Activated CD4-positive, alpha-beta T cell treated with anti-CD3 and anti-CD28 coated beads, Interleukin-2, amount 50 U/mL, for 4 hours (primary cell): ENCODE measurements around the gene SERF2.
"Not testable (repeated sequence)": the region's sequence is repeated elsewhere in the genome, so short reads cannot be mapped to it uniquely, and the experiment has no call there.

ENCODE experiments used
- DNase-seq, 2 experiments: peaks; one replicate each; pipeline ENCODE4 v3.0.0-alpha.2; 2020

The SERF2 gene

DNA sequence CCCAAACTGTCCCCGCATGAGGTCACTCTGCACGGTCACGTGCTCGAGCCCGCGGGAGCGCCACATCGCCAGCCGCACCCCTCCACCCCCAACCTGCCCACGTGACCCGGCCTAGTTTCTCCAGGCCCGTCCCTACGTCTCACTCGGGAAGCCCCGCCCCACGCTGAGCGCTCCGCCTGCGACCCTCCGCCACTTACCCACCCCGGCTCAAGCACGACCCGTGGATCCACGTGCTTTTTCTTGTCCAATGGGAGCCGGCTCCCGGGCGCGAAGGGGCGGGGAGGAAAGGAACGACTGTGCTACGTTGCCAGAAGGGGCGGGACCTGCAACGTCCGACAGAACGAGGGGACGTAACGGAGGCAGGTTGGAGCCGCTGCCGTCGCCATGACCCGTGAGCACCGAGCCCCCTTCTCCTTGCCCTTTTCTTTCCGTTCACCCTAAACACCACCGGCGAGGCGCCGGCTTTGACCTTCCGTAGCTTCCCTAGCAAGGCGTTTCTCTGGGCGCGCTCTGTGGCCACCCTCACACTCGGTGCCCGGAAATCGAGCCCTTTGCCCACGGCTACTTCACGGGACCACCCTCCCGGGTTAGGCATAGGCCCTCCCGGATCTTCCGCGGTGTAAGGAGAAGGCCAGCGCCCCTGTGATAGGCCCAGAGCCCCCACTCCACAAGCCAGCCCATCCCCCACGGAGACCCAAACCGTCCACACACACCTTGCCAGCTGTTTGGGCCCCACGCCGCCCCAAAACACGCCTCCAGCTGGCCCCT is at the start of gene SERF2:
SERF2 (plus strand) TSS at position 328 of the 768 bp plus-strand sequence; CDS start at position 385, 57 bp downstream.
- peak; percentile 100 for DNase-seq

GRCh38 chr15:43746245-43746902 is 45.7 kb upstream of the SERF2 start, which contains the start of gene PDIA3:
TSS of gene PDIA3 (plus strand) at chr15:43746438. CDS start at chr15:43746540, 102 bp downstream.
- peak; percentile 70 to 71 for DNase-seq

DNA sequence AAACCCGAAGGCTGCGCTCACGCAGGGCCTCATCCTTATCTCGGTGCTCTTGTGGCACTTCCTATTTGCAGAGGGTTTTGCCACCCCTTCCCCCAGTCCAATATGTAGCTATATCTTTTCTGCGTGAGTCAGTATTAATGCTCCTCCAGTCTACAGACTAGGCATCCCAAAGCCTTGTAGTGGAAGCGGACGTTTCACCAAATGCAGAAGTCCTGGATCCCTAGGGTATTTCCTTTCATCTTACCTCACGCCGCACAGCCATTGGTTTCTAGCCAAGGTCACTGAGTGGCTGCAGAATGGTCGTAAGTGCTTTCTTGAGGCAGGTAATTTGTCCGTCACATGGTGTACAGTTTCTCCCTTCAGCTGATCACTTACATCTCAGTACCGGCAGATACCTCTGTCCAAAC is 45.2 kb upstream of the SERF2 start:
- DNase-seq: not testable (repeated sequence)

DNA sequence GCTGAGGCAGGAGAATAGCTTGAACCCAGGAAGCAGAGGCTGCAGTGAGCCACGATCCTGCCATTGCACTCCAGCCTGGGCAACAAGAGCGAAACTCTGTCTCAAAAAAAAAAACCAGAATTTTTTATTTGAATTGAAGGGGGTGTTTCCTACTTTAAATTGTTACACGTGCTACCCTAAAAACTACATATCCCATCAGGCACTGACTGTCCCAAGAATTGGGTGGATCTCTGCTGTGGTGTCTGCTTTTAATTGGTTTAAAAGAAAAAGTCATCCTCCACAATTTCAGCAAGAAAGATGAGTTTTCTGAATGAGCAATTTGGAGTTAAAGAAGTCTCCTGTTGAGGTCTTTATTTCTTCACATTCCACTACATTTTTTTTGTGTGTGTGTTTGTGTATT is 43.7 kb upstream of the SERF2 start:
- DNase-seq: no peak

DNA sequence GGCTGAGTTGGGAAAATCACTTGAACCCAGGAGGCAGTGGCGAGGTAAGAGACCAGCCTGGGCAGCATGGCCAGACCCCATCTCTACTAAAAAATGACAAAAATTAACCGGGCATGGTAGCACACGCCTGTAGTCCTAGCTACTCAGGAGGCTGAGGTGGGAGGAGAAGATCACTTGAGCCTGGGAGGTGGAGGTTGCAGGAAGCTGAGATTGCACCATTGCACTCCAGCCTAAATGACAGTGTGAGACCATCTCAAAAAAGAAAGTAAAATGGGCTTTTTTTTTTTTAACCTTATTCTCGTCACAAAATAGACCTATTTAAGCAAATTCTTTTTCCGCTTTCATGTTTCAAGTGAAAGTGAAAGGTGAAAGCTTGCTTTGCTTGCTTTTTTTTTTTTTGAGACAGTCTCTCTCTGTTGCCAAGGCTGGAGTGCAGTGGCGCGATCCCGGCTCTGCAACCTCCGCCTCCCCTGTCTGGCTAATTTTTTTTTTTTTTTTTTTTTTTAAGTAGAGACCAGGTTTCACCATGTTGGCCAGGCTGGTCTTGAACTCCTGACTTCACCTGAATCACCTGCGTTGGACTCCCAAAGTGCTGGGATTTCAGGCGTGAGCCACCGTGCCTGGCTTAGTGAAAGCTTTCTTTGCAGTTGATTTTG is 42.3 kb upstream of the SERF2 start:
- peak; percentile 11 to 16 for DNase-seq

DNA sequence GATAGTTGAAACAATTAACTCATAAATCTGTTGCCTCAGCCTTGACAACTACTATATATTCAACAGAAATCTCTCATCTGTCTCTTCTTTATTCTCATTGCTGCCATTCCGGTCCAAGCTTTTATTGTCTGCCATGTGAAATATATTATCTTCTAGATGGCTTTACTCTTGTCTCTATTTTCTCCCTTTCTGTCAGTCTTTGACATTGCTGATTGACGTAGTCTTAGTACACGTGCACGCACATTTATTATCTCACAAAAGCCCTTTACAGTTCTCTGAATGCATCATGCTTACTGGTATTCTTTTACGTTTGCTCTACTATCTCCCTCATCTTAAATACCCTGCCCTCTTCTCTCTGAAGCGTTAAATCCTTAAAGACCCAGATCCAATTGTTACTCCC is 40.2 kb upstream of the SERF2 start:
- no peak for DNase-seq

DNA sequence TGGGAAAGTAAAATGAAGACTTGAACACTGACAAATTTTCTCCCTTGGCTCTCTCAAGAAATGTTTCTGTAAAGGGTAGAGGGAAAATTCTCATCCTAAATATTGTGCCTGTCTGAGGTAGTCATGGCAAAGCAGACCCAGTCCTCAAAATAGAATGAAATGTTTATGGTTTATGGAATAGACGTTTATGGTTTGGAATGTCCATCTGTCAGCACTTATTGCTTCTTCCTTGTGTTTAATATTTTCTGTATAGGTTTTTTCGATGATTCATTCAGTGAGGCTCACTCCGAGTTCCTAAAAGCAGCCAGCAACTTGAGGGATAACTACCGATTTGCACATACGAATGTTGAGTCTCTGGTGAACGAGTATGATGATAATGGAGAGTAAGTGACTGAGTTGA is 29.3 kb upstream of the SERF2 start:
- no peak for DNase-seq

- DNase-seq: no peak
Measured at GRCh38 chr15:43763819-43764446, 28.2 kb upstream of the SERF2 start.

GRCh38 chr15:43769584-43770228 is 22.4 kb upstream of the SERF2 start:
- peak; percentile 61 to 66 for DNase-seq

DNA sequence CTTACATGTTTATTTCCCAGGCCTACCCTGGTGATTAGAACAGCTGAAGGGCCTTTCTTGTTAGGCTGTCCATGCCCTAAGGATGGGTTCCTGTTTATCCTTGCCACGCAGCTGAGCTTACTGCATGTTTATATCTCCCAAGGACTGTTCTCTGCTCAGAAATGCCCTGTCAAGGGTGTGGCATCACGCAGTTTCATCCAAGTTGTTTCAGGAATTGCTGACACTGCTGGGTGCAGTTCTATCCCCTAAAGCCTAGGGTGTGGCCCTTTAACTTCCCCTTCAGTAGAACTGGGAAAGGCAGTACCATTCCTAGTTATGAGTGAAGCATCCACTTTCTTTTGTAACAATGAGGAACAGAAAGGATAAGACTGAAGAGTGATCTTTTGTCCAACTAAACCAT is 20.3 kb upstream of the SERF2 start:
- no peak for DNase-seq

- no peak for DNase-seq
Measured at GRCh38 chr15:43772624-43773023, 19.5 kb upstream of the SERF2 start.

- DNase-seq: no peak
Measured at GRCh38 chr15:43774062-43774461, 18.1 kb upstream of the SERF2 start.

GRCh38 chr15:43775411-43775965 is 16.6 kb upstream of the SERF2 start:
- DNase-seq: no peak

DNA sequence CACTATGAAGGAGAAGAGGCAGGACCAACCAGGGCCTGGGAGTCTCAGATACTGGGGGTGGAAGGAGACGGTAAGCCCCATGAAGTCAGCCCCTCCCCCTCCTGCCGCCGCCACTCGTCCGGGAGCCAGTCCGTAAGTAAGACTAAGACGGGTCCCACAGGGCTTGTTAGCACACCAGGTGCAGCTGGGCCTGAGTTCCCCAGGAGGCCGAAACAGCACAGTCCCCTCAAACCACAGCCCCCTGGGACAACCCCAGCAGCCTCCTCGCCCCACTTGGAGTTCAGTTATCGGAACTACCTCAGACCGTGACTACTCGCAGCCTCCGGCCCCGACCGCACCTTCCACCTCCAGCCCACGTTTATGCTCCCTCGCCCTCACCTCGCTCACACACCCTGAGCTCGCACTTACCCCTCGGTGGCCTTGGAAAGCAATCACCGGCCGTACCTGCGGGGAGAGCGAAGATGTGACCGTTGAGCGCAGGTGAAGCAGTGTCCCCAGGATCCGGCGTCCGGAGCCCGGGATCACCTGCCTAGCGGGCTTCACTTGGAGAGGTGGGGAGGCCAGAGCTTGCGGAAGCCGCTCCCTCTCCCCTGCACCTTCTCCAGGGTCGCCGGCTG is 15.9 kb upstream of the SERF2 start:
- DNase-seq: peak in 1 of 2 experiments; percentile 6

- peak; percentile 71 to 74 for DNase-seq
Measured at GRCh38 chr15:43776718-43777266, 15.3 kb upstream of the SERF2 start, which contains the start of gene ELL3. TSS of gene ELL3 (minus strand) at chr15:43776966. CDS start at chr15:43776901, 65 bp downstream.

DNA sequence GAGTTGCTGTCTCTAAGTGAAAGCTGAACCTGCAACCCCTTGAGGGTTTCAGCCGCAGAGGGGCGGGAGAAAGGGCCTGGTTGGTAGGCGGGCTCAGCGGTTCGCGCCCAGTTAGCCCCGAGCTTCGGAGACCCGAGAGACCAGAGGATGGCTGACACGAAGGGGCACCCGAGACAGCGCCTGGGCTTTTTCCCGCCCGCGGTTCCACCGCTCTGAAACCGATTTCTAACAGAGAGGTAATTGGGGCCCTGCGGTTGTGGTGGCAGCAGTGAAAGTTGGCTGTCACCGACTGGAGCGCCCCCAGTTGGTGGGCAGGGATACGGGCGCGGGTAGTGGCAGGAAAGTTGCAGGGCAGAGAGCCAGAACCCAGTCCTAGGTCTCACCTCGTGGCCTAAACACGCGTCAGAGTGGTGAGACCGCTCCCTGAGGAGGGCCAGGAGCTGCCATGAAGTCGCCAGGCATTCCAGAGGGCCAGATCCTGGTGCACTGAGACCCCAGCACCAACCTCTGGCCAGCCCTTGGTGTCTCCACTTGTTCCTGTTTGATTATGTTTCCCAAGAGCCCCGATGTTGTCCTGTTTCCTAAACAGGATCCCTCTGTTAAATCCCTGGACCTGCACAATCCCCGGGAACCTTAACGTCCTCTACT is 14.7 kb upstream of the SERF2 start:
- peak; percentile 79 to 80 for DNase-seq

DNA sequence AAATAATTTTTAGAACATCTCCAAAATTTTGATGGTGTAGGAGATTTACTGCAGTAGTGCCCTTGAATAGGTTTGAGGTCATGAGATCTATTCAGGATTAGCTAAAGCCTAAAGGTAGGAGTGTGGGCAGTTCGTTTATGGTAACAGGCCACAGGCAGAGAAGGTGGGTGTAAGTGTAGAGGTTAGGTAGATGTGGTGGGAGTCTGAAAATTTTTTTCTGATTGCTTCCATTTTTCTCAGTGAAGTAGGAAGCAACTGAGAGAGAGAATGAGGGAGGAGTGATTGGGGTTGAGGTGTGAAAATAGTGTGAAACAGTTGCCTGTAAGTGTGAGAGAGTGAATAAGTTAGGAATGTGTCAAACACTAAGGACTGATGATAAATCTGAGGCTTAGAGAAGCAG is 13.1 kb upstream of the SERF2 start:
- DNase-seq: no peak

DNA sequence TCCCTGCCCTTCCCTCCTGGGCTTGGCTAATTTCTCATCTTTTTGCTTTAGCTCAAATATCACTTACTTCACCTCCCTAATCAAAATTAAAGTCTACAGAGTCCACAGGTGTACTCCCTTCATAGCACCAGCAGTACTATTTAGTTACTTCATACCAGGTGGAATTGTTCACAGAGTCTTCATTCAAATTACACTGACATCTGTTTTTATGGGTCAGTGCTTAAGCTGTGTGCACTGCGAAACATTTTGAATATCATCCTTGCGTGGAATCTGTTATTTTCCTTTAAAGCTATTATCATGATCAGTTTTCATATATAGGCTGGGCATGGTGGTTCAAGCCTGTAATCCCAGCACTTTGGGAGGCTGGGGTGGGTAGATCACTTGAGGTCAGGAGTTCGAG is 2.7 kb upstream of the SERF2 start:
- no peak for DNase-seq

DNA sequence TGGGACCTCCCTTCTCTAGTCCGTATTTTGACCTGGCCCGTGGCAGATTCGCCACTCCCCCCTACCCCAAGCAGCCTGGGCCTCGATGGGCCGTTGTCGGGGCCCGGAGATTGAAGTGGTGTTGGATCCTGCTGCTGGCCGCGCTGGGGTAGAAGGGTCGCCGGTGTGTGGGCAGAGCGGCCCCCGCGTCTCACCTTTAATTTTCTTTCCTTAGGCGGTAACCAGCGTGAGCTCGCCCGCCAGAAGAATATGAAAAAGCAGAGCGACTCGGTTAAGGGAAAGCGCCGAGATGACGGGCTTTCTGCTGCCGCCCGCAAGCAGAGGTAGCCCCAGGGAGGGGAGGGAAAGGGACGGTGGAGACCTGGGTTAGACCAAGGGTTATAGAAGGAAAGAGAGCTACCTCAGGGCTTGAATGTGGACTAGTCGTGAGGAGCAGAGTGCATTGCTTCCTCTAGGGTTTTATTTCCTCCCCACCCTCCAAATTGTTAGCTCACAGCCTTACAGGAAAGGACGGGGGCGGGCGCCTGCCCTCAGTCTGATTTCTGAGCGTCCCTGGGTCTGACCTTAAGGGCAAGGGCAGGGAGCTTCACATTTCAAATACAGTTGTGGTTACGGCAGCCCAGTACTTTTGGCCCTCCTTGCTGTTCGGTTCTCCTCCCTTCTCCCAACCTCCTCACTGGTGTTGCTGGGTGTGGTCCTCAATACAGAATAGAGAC is 799 bp downstream of the SERF2 start:
- DNase-seq: peak; percentile 10 to 27

GRCh38 chr15:43793647-43794046 is 1.5 kb downstream of the SERF2 start:
- DNase-seq: no peak
